Nephron progenitor cell (in vitro differentiated cells): ENCODE results near the gene YBX1.

Experiments used
- DNase-seq: peaks from one replicate; pipeline ENCODE4 v3.0.0; 2021
- H3K27ac Mint-ChIP-seq: 2 replicates; pipeline ENCODE4 v1.8.0; 2021; ENCODE audit warnings: mild to moderate bottlenecking, moderate library complexity, mixed read lengths
- H3K27me3 Mint-ChIP-seq: 2 replicates; pipeline ENCODE4 v1.8.0; 2021; ENCODE audit warnings: mild to moderate bottlenecking, low read depth, mixed read lengths; ENCODE audit not compliant: poor library complexity
- H3K36me3 Mint-ChIP-seq: 2 replicates; pipeline ENCODE4 v1.8.0; 2021; ENCODE audit warnings: low read depth, mixed read lengths
- H3K4me1 Mint-ChIP-seq: 2 replicates; pipeline ENCODE4 v1.8.0; 2021; ENCODE audit warnings: mixed read lengths
- H3K4me3 Mint-ChIP-seq: 2 replicates; pipeline ENCODE4 v1.8.0; 2021; ENCODE audit warnings: mild to moderate bottlenecking, moderate library complexity, mixed read lengths
- H3K9me3 Mint-ChIP-seq: 2 replicates; pipeline ENCODE4 v1.8.0; 2021; ENCODE audit warnings: mild to moderate bottlenecking, moderate library complexity, mixed read lengths
- TF ChIP-seq, protein P1 (sequence below): fragments of 200-600 bp; sonication (generic); IDR thresholded peaks from 2 replicates; pipeline ENCODE4 v1.5.0; 2021; ENCODE audit warnings: antibody characterized with exemption

Gene YBX1

DNA sequence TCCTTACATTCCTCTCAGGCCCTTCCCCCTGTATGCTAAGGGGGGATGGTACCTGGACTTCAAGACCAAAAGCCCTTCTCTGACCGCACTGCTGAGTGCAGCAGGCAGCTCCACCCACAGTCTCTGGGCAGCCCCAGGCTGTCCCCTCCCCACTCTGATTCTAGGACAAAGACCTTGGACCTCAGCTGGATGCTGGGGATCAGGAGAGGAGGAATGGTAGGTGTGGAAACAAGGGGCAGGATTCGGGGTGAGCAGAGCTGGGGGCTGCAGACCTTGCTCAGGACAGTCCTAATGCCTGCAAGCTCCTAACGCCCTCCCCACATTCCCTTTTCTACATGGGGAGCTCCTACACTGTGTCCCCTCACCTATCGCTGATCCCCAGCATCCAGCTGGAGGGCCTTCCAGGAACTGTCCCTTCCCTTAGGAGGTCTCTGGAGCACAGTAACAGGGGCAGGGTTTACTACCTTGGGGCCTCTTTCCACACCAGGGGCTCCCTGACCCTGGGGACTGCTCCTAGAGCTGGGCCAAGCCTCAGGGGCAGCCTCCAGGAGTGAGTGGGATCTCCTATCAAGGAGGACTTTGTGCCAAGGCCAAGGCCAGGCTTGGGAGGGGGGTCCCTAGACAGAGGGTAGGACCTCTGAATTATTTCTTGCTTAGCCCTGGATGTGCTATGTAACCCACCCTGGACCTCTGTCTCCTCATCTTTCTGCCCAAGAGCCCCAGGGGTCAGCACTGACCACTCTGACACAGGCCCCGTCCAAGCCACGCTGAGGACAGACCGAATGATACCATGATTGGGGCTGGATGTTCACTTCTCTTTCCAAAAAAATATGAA, 52.2 kb downstream of the YBX1 start:
- Mint-ChIP-seq H3K27ac (peak overlapping the region; percentile 59), H3K4me1 (peaks cover 26% of the 10 kb centered on the region), H3K36me3 (no peaks in the 10 kb centered on the region), H3K27me3 (peaks cover 2% of the 10 kb centered on the region), H3K9me3 (no peaks in the 10 kb centered on the region), H3K4me3 (no peak overlapping the region)
- TF ChIP-seq, protein P1, sequence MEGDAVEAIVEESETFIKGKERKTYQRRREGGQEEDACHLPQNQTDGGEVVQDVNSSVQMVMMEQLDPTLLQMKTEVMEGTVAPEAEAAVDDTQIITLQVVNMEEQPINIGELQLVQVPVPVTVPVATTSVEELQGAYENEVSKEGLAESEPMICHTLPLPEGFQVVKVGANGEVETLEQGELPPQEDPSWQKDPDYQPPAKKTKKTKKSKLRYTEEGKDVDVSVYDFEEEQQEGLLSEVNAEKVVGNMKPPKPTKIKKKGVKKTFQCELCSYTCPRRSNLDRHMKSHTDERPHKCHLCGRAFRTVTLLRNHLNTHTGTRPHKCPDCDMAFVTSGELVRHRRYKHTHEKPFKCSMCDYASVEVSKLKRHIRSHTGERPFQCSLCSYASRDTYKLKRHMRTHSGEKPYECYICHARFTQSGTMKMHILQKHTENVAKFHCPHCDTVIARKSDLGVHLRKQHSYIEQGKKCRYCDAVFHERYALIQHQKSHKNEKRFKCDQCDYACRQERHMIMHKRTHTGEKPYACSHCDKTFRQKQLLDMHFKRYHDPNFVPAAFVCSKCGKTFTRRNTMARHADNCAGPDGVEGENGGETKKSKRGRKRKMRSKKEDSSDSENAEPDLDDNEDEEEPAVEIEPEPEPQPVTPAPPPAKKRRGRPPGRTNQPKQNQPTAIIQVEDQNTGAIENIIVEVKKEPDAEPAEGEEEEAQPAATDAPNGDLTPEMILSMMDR: no peak
- DNase-seq: no peak

DNA sequence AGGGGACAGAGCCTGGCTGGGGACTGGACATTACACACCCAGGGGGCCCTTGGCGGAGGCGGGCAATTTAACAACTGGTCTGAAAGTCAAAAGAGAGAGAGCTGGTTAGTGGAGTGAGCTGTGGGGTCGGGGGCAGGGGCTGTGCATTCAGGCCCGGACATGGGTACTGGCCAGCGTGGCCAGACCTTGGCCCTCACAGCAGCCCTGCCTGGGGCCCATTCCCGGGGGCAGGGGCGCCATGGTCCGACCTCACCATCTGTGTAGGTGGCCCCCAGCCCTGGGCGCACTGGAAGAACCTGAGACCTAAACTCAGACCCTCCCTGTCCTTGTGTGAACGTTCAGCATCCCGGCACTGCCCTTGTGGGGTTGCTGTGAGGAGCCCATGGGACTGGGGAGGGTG, 52.8 kb downstream of the YBX1 start:
- Mint-ChIP-seq H3K27ac (no peak overlapping the region), H3K9me3 (no peaks in the 10 kb centered on the region), H3K27me3 (peaks cover 2% of the 10 kb centered on the region), H3K36me3 (no peaks in the 10 kb centered on the region), H3K4me1 (peaks cover 32% of the 10 kb centered on the region), H3K4me3 (no peak overlapping the region)
- no peak for DNase-seq
- TF ChIP-seq, protein P1: no peak

DNA sequence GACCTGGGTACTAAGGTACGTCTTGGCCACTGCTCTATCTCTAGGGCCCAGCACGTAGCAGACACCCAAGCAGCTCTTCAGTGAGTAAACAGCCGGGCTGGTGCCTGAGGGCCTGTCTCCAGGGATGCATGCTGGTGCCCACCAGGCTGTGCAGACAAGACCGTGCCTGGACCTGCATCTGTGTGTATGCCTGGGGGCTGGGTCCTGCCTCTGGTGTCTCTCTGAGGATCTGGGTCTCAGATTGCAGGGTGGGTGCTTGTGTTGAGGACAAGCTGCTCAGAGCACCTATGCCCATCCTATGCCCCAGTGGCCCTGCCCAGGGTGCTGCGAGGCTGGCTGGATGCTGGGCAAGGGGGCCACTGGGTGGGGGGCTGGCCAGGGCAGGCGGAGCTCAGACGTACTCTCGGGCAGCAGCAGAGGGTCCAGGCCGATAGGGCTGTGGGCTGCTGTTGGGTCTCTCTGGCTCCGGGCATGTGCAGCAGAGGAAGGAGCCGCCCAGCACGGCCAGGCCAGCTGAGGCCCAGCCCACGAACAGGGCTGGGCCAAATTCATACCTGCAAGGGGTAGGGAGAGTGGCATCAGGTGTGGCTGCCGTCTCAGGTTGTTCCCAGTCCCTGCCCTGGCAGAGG, 53.4 kb downstream of the YBX1 start:
- TF ChIP-seq, protein P1: no peak
- H3K27me3 Mint-ChIP-seq: peaks cover 2% of the 10 kb centered on the region
- H3K9me3 Mint-ChIP-seq: no peaks in the 10 kb centered on the region
- no peaks in the 10 kb centered on the region for H3K36me3 Mint-ChIP-seq
- peaks cover 37% of the 10 kb centered on the region for H3K4me1 Mint-ChIP-seq
- H3K27ac Mint-ChIP-seq: no peak overlapping the region
- no peak overlapping the region for H3K4me3 Mint-ChIP-seq
- DNase-seq: no peak

DNA sequence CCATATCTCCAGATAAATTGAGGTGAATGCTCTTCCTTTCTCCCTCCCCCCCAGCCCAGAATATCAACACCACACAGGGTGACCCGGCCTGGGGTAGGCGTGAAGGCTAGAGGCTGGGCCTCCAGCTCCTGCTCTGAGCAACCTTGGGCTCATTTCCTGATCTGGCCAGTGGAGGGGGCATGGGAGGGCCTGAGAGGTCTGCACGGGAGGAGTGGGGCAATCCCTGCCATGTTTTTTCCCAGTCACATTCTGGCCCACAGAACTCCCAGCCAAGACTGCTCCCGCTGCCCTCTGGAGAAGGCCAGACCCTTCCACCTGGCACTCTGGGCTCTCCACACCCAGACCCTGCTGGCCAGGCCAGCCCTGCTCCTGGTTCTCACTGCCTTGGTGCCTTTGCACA, 53.9 kb downstream of the YBX1 start:
- Mint-ChIP-seq H3K9me3 (no peaks in the 10 kb centered on the region), H3K36me3 (no peaks in the 10 kb centered on the region), H3K27ac (no peak overlapping the region), H3K4me3 (no peak overlapping the region), H3K27me3 (peaks cover 2% of the 10 kb centered on the region), H3K4me1 (peaks cover 42% of the 10 kb centered on the region)
- DNase-seq: no peak
- TF ChIP-seq, protein P1: no peak

DNA sequence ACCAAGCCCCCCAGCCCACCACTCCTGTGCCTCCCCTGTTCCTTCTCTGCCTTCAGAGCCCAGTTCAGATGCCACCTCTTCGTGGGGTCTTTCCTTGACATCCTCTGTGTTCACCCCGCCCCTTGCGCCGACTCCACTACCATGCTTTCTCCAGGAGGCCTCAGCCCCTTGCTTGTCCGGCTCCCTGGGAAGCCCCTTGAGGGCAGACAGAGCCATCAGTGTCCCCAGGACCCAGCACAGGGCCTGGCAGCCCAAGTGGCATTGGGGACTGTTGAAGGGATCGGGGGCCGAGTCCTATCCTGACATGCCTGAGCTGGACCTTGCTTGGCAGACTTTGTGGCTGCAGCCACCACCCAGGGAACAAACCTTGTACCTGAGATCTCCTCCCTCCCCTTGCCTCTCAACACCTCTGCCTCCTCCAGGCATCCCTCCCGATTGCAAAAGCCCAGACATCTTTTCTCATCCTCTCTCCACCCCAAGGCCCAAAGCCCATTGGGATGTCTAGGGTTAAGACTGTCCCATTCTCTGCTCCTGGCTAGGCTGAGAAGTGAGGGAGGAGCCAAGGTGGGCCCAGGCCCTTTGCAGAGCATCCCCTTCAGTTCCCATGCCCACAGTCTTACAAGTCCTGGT, 54.5 kb downstream of the YBX1 start:
- no peak for DNase-seq
- Mint-ChIP-seq H3K4me1 (peaks cover 48% of the 10 kb centered on the region), H3K9me3 (no peaks in the 10 kb centered on the region), H3K27ac (no peak overlapping the region), H3K4me3 (no peak overlapping the region), H3K36me3 (no peaks in the 10 kb centered on the region), H3K27me3 (peaks cover 2% of the 10 kb centered on the region)
- TF ChIP-seq, protein P1: no peak
